A549 treated with DMSO at 1 μM for 4 hours (cell line): Measurements from ENCODE around the gene NDUFV2. TPM values are rescaled to one million over a fixed set of nuclear protein-coding genes. Genes with fewer than 3 reads are reported as not detected.

Experiments used
- total RNA-seq: library from RNA; stranded (reverse); fragments of 200-300 nt; extraction: Qiagen RNA extraction; gene quantifications from 5 replicates; pipeline ENCODE4 v1.2.3, GENCODE V29; 2022; ENCODE audit warnings: low read depth

Gene NDUFV2
- total RNA-seq = 118 to 134 TPM (median 132 TPM) in 5 replicates

DNA sequence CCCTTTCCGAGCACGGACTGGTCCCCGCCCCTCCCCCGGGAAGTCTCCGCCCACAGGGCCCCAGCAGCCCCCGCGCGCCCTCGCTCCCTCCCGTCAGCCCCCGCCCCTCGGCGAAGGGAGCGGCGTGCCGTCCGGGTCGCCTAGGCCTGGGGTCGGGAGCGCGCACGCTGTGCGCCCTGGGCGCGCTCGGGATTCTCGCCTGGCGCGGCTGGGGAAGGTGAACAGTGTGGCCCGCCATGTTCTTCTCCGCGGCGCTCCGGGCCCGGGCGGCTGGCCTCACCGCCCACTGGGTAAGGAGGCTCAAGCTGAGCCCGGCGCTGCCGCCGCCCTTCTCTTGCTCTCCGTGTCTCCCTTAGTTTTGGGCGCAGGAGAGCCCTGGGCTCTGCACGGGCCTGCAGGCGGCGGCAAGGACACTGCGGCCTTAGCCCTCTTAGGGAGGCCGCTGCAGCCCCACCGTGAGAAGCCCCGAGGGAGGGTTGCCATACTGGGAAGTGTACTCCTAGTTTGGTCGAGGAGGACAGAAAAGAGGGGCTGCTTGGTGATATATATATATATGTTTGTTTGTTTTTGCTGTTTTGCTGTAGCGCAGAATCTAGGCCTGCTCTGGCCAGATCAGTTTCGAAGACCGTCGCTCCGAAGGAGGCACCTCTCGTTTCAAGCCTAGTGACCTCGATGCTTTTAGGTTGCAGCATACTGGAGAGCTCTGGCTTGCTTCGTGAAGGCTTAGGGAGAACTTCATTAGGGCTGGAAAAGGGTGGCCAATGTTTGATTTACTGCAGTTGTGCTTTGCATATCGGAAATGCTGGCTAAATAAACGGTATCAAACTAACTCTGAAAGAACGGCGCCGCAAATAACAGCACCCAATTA lies at the start of gene NDUFV2:
NDUFV2 (plus strand) TSS at position 192 of the 868 bp plus-strand sequence; CDS start at position 237, 45 bp downstream.

DNA sequence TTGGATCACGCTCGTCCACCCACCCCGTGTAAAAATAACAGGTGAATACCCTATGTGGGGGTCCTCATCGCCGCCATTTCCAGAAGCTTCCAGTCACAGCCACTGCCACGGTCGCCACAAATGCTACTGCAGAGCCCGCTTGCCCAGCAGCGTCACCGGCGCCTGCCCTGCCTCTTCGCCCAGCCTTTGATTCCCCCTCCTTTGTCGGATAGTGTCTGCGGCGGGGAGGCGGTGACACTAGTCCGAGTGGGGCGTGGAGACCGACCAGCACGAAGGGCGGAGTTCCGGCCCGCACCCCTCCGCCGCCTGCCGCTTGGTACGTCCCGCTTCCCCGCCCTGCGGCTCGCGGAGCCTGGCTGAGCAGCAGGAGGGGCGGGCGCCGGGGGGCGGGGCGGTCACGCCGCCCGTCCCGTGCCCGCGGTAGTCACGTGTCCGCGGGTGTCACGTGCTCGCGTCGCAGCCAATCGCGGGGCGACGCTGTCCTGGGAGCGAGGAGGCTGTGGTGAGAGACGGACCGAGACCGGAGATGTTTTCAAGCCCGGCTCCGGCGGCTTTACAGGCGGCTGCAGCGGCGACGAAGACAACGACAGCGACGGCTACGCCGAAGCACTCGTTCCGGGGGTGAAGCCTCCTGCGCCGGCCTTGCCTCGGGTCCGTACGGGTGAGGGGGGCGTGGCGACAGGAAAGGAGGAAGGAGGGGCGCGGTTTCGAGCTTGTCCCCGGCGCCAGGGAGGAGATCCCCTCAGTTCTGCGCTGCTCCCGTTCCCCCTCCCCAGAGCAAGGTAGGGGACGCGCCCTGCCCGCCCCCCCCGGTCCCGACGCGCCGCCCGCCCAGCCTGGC lies 34.0 kb downstream of the NDUFV2 start, which contains the start of gene ANKRD12:
ANKRD12 (plus strand) TSS at position 467 of the 841 bp plus-strand sequence. CDS start 45,652 bp downstream, outside the sequence.

Other genes starting within 250 kb of the NDUFV2 start
- 3.1 to 6.0 TPM (median 5.0 TPM) in 5 replicates for gene ANKRD12, start 34.1 kb downstream of the NDUFV2 start, total RNA-seq
- gene TWSG1, start 232.1 kb downstream of the NDUFV2 start, total RNA-seq = 14.7 to 21.3 TPM (median 19.2 TPM) in 5 replicates